Measurements from ENCODE around the gene OBSCN.

The OBSCN gene

DNA sequence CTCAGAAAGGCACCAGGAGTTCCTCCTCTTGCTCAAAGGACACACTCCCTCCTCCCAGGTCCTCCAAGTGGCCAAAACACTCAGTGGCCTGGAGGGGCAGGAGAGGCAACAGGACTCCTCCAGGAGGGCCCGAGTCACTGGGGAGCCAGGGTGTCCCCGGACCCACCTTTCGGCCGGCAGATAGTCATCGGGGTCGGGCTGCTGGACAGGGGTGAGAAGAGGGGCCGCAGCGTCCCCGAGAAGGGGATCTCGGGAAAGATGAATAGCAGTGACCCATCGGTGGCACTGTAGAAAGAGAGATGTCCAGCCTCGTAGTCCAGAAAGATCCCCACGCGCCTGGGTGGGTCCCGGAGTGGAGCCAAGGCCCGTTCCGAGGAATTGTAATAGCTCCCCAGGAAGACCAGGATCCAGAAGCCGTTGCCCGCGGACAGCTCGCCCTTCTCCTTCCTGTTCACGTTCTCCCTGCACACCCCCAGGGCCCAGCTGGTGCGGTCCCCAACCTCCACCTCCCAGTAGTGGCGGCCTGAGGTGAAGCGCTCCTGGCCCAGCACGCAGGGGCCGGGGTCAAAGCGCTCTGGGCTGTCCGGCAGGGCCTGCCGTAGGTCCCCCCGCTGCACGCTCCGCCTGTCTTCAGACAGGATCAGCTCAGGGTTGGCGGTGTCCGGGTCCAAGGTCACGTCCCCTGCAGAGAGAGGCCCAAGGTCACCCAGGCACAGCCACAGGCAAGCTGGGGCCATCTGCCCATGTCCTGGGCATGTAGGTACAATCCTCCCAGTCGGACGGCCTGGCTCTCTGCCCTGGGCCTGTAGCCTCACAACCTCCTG is 186.9 kb downstream of the OBSCN start:
- DNase-seq = peak; percentile 4

DNA sequence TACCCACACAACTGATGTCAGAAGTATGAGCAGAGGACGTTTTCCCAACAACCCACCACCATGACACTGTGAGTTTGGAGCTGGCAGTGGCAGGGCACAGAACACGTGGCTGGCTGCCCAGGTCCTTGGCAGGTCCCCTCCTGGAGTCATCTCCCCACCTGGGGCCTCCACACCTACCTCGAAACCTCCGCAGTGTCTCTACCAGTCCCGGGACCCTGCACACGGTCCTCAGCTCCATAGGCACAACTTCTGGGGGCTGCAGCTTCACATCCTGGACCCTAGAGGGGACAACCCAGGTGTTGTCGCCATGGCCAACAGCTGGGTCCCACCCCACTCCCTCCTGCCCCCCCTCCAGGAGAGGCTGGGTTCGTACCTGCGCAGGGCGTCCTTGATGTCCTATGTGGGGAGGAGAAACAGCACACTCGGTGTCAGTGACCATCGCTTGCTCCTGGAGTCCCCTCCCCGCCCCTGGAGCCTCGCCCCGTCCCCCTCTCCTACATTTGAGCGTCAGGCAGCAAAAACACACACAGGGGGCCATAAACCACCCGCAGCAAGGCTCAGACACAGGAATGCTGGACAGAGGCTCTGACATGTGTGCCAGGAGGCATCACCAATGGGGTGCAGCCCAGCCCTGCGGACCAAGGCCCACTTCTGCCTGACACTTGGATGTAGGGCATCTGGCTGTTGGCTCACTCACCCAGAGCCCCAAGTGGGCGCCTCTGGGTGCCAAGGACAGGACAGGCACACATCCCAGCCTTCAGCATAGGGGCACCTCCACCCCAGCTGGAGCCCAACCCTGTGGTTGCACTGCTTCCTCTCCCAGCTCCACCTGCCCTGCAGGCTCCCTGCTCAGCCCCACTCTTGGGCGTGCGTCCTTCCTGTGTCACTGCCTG is 189.2 kb downstream of the OBSCN start:
- DNase-seq = peak; percentile 27

DNA sequence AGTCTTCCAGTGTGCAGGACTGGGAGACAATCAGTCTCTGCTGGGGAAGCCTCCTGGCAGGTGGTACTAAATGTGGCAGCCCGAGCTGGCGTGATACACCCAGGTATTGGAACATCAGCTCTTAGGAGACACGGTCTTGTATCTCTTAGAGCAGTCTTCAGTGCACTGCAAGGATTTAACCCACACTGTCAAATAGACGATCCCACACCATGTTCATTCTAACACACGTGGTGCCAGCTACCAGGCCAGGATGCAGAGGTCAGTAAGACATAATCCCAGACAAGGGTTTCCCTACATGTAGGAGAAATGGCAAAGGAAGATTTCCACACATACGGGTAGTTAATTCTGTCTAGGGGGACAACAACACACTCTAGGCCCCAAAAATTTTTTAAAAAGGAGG is 190.1 kb downstream of the OBSCN start:
- DNase-seq = no peak

DNA sequence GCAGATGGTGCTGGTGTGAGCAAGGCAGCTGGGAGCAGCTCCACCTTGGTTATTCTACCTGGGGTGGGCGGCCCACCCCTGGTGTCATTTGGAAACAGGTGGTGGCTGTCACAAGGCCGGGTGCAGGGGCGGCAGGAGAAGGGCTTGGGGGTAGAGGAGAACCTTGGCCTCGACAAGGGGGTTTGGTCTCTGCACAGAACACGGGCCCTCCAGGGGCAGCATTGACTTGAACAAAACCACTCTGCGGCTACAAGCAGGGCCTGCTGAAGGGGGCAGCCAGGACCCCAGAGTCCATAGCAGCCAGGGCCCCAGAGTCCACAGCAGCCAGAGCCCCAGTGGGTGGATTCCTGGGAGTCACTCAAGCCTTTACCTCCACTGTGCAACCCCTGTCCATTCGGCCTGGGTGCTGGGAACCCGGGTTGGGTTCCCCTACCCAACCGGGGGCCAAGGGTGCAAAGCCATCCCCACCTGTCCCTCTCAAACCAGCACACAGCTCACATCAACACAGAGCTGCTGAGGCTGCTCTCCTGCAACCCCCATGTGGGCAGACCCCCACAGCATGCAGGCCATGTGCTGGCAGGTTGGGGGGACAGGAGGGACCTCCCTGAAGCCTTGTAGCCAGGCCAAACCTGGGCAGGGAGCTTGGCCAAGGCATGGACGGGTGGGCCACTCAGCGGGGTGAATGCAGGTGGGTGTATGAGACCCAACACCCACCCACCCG is 191.1 kb downstream of the OBSCN start:
- DNase-seq = no peak

DNA sequence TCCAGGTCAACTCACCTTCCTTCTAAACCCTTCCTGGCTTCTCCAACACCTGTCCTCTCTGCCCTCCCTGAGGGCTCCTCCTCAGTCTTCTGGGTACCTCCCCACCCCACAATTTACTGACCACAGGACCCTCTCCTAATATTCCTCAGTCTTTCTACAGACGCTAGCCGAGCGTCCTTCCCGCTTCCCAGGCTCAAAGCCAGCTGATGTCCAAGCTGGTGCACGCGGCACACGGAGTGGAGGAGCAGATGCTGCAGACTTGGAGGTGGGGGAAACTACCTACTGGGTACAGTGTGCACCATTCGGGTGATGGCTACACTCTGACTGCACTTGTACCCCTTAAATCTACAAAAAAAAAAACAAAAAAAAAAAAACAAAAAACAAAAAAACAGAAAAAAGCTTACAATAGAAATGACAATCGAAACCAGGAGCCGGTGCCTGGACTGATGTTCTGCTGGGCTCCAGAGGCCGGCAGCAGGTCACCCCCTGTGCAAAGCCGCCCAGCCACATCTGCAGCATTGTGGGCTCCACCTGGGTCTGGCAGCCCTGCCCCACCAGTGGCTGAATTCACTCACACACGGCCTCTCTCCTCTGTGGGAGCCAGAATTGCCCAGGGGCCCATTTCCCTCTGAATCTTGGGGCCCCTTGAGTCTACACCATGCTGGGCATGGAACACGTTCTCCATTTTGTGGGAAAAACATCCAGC is 191.8 kb downstream of the OBSCN start:
- no peak for DNase-seq

- DNase-seq = no peak
Observed at GRCh38 chr1:228400237-228400651, 192.4 kb downstream of the OBSCN start.

DNA sequence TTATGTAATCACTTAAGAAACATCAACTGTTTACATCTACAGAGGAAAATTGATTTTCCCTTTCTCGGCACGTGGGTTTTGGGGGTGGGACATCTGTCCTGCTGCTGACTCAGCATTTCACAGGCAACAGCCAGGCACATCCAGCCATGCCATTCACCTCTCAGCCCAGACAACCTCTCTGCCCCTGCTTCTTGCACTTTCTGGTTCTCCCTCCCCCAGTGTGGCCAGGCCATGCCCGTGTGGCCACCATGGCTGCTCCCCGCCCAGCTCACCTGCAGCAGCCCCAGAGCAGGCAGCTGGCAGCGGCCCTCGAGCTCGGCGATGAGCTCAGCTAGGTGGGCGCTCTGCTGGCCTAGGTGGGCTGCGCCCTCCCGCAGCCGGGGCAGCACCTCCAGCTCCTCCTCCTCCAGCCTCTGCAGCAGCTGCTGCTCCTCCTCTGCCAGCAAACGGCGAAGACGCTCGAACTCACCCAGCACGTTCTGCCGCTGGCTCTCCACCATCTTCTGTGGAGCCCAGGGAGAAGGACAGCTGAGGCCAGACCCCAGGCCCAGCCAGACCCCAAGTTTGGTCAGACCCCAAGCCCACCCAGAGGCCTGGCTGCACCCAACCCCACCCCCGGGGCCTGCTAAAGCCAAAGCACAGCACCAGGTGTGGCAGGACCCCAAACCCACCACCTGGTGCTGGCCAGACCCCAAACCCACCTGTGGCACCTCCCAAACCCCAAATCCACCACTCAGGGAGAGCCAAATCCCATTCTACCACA is 193.0 kb downstream of the OBSCN start:
- peak; percentile 1 for DNase-seq

GRCh38 chr1:228401782-228402640 is 194.2 kb downstream of the OBSCN start:
- DNase-seq = no peak

DNA sequence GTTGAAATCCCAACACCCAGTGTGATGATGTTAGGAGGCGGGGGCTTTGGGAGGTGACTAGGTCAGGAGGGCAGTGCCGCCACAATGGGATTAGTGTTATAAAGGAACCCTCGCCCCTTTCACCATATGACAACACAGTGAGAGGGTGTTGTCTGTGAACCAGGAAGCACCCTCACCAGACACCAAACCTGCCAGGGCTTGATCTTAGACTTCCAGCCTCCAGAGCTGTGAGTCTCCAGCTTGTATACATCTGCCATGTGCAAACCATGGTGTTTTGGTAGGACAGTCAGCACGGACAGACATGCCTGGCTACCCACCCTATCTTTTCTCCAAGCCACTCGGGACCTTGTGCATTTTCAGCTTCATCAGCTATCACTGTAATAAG is 194.8 kb downstream of the OBSCN start:
- DNase-seq = no peak

- DNase-seq = no peak
Observed at GRCh38 chr1:228403231-228403631, 195.4 kb downstream of the OBSCN start.

GRCh38 chr1:228404107-228404720 is 196.4 kb downstream of the OBSCN start:
- DNase-seq = no peak

DNA sequence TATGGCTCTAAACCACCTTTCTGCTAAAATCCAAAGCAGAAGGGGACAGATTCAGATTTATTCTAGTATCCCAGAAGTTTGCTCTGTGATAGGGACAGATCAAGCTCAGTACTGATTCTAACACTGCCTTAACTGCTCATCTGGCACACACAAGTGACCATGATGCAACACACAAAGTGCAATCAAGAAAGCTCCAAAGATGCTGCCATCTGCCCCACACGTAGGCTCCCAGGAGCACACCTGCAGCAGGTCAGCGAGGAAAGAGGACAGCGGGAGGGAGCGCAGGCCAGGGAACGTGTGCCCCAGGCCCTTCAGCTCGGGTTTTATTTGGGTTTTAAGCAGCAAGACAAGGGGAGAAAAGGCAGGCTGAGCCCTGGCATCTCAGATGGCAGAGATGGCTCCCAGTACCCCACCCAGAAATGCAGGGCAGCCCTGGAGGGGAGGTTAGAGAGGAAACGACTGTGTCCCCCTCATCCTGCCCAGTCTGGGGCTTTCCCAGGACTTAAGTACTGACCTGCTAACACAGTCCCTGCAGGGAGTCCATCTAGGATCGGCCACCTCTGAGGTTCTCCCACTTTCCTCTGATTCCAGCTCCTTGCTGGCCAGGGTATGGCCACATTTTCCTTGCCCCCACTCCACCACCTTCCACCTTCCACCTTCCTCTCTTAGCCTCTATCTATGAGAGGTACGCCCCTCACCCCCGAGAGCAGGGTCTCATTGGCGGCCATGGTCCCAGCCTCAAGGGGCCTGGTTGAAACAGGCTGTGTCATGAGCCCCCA is 197.5 kb downstream of the OBSCN start:
- DNase-seq = no peak

DNA sequence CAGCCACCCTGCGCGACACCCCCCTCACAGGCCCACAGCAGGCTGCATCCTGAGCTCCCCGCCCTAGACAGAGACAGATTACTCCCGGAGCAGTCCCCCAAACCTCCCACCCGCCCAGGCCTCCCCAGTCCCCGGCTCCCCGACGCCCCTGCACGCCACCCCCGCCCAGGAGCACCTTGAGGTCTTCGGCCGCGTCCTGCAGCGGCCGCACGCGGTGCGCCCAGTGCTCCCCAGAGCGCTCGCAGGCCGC is 198.1 kb downstream of the OBSCN start:
- no peak for DNase-seq

DNA sequence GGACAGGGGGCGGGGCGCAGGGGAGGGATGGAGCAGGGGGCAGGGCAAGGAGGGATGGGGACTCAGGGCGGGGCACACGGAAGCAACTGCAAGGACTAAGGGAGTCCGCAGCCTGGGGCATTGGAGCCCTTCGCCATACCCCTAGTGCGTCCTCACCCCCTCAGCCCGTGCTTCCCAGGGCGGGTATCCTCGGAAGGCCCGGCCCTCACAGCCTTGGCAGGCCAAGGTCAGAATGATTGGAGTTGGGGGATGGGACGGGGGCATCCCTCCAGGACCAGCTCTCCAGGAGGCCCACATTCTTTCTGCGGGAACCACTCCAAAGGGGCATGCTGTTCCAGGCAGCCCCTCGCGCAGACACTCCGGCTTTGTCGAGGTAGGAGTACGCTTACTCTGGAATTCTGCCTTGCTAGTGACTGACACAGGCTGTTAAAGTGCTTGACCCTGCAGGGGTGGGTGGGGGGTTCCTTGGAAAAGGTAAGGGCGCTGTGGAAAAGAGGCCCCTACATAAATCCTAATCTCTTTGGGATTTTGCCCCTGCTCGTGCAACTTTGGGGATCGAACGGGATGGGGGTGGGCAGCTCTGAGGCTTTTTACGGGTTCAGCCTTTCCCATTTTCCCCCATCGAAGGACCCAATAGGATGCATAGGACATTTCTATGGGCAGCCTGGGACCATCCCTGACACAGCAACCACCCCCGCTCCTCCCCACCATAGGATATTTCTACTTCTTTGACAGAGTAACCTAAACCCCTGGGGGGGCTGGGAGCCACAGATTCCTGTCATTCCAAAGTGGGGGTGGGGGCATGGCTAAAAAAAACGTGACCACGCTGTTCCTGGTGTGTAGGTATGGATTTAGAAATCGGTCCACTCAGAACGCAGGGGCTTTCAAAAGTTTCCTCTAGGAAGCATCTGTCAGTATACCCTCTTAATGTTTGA is 199.5 kb downstream of the OBSCN start:
- DNase-seq = no peak

GRCh38 chr1:228408041-228408868 is 200.4 kb downstream of the OBSCN start:
- DNase-seq = no peak

DNA sequence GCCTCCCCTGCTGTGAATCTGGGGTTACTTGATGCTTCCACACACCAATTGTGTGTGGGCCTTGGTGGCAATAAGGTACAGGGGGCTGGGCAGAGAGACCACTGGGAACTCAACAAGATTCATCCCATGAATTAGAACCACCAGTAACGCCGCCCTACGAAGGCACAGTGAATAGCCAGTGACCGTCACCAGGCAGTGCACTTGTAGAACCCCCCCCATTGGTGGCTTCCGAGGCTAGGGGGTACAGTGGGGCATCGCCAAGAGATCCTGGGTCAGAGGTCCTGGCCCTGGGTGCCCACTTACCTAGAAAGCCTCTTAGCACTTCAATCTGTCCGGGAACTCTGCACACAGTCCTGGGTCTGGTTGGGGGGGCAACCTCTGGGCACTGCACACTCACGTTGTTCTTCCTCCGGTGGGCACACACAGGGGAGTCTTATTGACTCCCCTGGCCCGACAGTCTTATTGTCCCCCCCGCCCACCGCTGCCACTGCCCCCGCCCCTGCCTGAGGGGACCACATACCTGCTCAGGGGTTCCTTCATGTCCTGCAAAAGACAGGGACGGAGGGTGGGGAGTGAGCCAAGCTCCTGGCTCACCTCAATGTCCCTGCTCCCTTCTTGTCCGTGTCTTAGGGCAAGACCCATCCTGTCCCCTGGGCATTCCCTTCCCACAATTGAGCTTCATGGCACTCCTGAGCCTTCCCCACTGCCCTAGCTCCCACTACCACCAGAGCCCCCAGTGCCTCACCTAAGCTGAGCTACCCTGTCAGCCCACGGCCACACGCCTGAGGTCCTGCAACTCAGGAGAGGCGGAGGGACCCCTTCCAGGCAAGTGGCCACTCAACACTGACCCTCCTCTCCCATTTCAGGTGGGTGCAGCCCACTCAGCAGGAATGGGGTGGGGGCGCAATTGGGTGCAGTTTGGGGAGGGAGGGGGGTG is 201.3 kb downstream of the OBSCN start:
- no peak for DNase-seq

DNA sequence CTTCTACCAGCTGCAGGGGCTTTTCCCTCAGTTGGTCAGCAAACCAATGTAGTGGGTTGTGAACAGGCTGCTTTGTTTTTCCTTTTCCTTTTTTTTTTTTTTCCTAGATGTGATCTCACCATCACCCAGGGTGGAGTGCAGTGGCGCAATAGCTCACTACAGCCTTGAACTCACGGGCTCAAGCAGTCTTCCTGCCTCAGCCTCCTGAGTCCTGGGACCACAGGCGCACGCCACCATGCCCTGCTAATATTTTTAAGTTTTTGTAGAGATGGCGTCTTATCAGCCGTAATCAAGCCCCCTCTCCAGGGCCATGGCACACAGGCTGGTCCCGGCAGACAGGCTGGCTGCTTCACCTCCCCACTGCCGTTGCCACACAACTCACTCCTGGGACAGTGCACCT is 202.2 kb downstream of the OBSCN start:
- DNase-seq = no peak

Measured in CD4-positive, alpha-beta T cell treated with Interleukin-17A for 4 hours (primary cell).